HG03039 (cell line): Measurements from ENCODE around the gene SUSD3.
A peak's percentile ranks its signal among the peaks of the same experiment; 100 is the strongest.

ENCODE experiments used
- ATAC-seq: cut with Tn5 transposase; IDR thresholded peaks from one replicate; pipeline ENCODE4 v1.9.1; 2021; ENCODE audit warnings: mild to moderate bottlenecking, moderate library complexity; ENCODE audit not compliant: unreplicated experiment

Gene SUSD3

GRCh38 chr9:93121316-93122241, 63.1 kb downstream of the SUSD3 start:
- no peak for ATAC-seq

- no peak for ATAC-seq
These were observed 64.3 kb downstream of the SUSD3 start for GRCh38 chr9:93122721-93123221.

GRCh38 chr9:93123561-93124283, 65.2 kb downstream of the SUSD3 start:
- ATAC-seq: no peak

- ATAC-seq: no peak
These were observed 66.3 kb downstream of the SUSD3 start for GRCh38 chr9:93124793-93125192.

- ATAC-seq: no peak
These were observed 66.9 kb downstream of the SUSD3 start for GRCh38 chr9:93125331-93125894.

GRCh38 chr9:93126151-93126781, 67.8 kb downstream of the SUSD3 start:
- no peak for ATAC-seq

- no peak for ATAC-seq
These were observed 68.4 kb downstream of the SUSD3 start for GRCh38 chr9:93126825-93127368.

GRCh38 chr9:93127395-93127911, 69.0 kb downstream of the SUSD3 start:
- no peak for ATAC-seq

- ATAC-seq: no peak
These were observed 69.7 kb downstream of the SUSD3 start for GRCh38 chr9:93128011-93128714.

GRCh38 chr9:93128715-93129224, 70.3 kb downstream of the SUSD3 start:
- no peak for ATAC-seq

- no peak for ATAC-seq
These were observed 70.8 kb downstream of the SUSD3 start for GRCh38 chr9:93129286-93129685.

- ATAC-seq: no peak
These were observed 71.4 kb downstream of the SUSD3 start for GRCh38 chr9:93129691-93130500.

- no peak for ATAC-seq
These were observed 72.5 kb downstream of the SUSD3 start for GRCh38 chr9:93130861-93131481.

GRCh38 chr9:93131599-93132286, 73.2 kb downstream of the SUSD3 start:
- ATAC-seq: no peak

GRCh38 chr9:93132287-93132927, 73.9 kb downstream of the SUSD3 start:
- no peak for ATAC-seq

GRCh38 chr9:93132946-93133680, 74.6 kb downstream of the SUSD3 start:
- ATAC-seq: no peak

- ATAC-seq: peak; percentile 25
These were observed 75.1 kb downstream of the SUSD3 start for GRCh38 chr9:93133681-93134014.
